Regular cardiac myocyte (primary cell): ENCODE data around the gene C6orf47. TPM values are rescaled to one million over a fixed set of nuclear protein-coding genes. Genes with fewer than 3 reads are reported as not detected.

Source experiments
- total RNA-seq: library from RNA; depleted of rRNA; stranded (reverse); fragments of >200 nt; gene quantifications from 2 replicates; pipeline ENCODE4 v1.2.3, GENCODE V29; 2014

C6orf47 gene, protein sequence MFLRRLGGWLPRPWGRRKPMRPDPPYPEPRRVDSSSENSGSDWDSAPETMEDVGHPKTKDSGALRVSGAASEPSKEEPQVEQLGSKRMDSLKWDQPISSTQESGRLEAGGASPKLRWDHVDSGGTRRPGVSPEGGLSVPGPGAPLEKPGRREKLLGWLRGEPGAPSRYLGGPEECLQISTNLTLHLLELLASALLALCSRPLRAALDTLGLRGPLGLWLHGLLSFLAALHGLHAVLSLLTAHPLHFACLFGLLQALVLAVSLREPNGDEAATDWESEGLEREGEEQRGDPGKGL
- total RNA-seq = 21.9 and 23.4 TPM in 2 replicates

DNA sequence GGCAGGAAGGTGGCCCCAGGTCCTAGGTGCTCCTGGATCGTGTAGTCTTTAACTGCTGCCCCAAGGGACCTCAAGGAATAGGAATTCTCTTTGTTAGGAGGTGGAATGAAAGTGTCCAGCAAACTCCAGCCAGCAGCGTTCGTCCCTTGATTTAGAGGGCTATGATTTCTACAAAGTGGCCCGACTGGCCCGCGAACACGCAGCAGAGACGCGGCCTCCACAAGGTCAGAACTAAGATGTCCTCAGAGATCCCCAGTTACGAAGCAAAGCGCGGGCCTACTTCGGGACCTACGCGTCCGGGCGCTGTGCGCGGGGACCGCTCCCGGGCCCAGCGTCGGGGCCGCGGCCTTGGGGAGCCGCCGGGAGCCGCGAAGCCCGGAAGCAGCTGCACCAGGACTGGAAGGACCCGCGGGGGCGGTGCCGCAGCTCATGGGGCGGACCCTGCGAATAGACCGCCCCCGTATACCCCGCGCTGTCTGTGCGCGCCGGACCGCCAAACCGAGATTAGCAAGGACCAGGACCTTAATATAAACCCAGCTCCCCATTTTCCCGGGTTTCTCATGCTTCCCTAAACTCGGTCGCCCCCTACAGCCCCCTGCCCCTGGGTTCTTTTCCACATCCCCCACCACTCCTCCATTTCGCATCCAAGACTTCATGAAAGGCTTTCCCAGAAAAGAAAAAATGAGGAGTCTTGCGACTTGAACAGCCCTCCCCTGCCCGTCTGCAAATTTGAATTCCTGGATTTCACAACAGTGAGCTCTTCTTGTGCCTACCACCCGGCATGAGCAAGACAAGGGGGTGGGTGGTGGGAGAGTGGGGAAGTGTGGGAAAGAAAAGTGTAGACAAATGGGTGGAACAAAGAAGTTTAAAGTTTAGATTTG lies at the start of gene C6orf47:
C6orf47 (minus strand) TSS at position 398 of the 881 bp plus-strand sequence. CDS start 831 bp downstream, outside the sequence.

GRCh38 chr6:31706599-31706998 lies 46.0 kb upstream of the C6orf47 start, which contains the start of gene LY6G6F:
TSS of gene LY6G6F (plus strand) at chr6:31706866. CDS start at chr6:31706907, 41 bp downstream.

GRCh38 chr6:31702819-31703716 lies 42.5 kb upstream of the C6orf47 start, which contains the start of gene ABHD16A:
TSS of gene ABHD16A (minus strand) at chr6:31703324. CDS start at chr6:31703281, 43 bp downstream.

GRCh38 chr6:31680226-31681134 lies 19.9 kb upstream of the C6orf47 start, which contains the start of gene LY6G5C:
TSS of gene LY6G5C (minus strand) at chr6:31681067. CDS start at chr6:31680373, 694 bp downstream.

GRCh38 chr6:31669676-31670075 lies 9.1 kb upstream of the C6orf47 start, which contains the start of gene LY6G5B:
TSS of gene LY6G5B (plus strand) at chr6:31669976. CDS start at chr6:31670951, 975 bp downstream.

DNA sequence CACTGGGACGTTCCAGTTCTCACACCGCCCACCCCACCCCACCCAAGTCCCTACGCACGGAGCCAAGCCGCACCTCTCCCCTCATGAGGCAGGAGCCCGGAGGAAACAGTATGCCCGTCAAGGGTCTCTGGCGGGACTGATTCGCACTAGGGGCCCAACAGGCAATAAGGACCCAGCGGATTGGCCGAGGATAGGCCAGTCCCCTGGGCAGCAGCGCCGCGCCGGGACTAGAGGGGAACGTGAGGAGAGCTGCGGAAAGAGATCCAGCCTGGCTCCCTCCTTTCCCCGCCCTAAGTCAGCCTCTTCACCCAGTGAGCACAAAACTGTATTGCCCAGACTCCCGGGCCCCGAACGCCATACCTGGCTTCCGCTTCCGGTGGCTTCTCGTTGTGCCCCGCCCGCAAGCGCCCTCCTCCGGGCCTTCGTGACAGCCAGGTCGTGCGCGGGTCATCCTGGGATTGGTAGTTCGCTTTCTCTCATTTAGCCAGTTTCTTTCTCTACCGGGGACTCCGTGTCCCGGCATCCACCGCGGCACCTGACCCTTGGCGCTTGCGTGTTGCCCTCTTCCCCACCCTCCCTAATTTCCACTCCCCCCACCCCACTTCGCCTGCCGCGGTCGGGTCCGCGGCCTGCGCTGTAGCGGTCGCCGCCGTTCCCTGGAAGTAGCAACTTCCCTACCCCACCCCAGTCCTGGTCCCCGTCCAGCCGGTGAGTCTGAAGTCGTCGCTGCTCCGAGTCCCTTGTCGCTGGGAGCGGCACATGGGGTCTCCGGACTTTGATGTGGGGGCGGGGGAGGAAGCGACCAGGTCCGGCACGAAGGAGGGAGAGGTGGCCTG lies 5.1 kb upstream of the C6orf47 start, which contains the start of gene CSNK2B:
CSNK2B (plus strand) TSS at position 580 of the 836 bp plus-strand sequence. CDS start 752 bp downstream, outside the sequence.

GRCh38 chr6:31664790-31665500 lies 4.4 kb upstream of the C6orf47 start, which contains the start of gene GPANK1:
TSS of gene GPANK1 (minus strand) at chr6:31664997. CDS start at chr6:31664478, 519 bp downstream.

DNA sequence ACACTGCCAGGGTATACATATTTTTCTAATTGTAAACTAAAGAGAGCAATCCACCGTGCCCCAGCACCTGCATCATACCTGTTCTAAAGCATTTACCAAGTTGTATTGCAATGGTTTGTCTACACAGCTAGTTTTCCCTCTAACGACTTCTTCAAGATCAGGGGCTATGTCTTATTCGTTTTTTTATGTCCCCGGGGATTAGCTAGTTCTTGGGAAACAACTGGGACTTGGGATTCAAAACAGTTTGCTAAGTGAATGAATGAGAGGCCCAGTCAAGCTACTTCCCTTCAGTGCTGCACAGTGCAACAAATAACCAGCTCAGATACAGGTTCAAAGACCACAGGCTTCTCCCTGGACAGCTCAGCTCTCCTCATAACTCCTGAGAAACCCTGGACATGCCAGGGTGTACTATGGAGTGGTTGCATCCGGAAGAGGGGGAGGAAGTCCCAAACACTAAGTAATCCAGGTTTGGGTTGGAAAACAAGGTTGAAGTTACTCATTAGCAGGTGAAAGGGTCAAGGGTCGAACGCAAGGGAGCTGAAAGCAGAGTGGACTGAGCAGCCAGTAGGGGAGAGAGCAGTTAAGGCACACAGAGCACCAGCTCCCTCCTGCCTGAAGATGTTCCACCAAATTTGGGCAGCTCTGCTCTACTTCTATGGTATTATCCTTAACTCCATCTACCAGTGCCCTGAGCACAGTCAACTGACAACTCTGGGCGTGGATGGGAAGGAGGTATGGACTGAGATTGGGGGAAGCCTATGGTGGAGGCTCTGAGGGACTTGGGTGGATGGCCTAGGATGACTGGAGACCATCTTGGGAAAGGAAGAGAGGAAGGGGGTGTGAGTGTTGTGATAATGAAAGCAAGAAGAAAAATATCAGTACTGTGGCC lies 5.0 kb downstream of the C6orf47 start, which contains the start of gene APOM:
APOM (plus strand) TSS at position 546 of the 889 bp plus-strand sequence; CDS start at position 619, 73 bp downstream.

GRCh38 chr6:31620586-31621319 lies 39.8 kb downstream of the C6orf47 start, which contains the start of gene PRRC2A:
TSS of gene PRRC2A (plus strand) at chr6:31620715. CDS start at chr6:31622790, 2,075 bp downstream.

DNA sequence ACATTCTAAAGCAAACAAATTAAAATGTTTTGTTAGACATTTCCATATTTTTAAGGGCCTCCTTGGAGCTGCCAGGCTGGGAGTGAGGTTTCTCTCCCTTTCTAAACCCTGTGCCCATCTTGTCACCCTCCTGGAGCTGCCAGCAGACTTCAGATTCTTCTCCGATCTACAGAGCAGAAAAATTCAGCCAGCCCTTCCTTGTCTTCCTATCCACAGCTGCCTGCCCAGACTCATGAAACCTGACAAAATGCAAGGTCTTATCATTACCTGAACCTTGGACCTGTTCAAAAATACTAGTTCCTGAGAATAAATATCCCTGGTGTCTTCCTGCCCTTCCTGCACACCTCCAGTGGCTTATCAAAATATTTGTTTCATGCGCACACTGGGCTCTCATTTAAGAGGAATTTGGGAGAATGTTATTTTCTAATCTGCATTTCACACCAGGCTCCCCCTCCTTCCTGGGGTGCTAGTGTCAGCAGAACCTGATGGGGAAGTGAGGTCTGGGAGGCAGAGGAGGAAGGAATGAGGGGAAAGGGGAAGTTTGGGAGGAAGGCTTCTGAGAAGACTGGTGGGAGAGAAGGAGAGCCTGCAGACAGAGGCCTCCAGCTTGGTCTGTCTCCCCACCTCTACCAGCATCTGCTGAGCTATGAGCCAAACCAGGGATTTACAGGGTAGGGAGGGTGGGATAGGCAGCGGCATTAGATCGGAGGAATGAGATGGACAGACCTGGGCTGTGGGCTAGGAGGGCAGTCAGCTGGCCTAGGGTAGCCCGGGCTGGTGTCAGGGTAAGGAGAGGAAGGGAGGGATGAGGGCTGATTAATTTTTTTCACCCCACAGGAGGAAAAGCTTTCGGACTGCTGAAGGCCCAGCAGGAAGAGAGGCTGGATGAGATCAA lies 45.6 kb downstream of the C6orf47 start, which contains the start of gene AIF1:
AIF1 (plus strand) TSS at position 551 of the 895 bp plus-strand sequence; CDS start at position 647, 96 bp downstream.

Other genes with a start within 250 kb of the C6orf47 start
- 9.0 and 20.7 TPM in 2 replicates for gene MICB, start 162.6 kb downstream of the C6orf47 start, total RNA-seq
- not detected in 2 replicates for gene MCCD1, start 131.8 kb downstream of the C6orf47 start, total RNA-seq
- 156 and 555 TPM in 2 replicates for gene DDX39B, start 118.8 kb downstream of the C6orf47 start, total RNA-seq
- gene ATP6V1G2, start 114.2 kb downstream of the C6orf47 start, total RNA-seq = 1.2 and 5.1 TPM in 2 replicates
- gene NFKBIL1, start 113.2 kb downstream of the C6orf47 start, total RNA-seq = 19.7 and 32.7 TPM in 2 replicates
- gene LTA, start 88.5 kb downstream of the C6orf47 start, total RNA-seq = not detected in 2 replicates
- not detected in 2 replicates for gene TNF, start 85.2 kb downstream of the C6orf47 start, total RNA-seq
- gene LTB, start 78.4 kb downstream of the C6orf47 start, total RNA-seq = 0.28 TPM in 1 of 2 replicates, not detected in the other
- gene LST1, start 74.5 kb downstream of the C6orf47 start, total RNA-seq = not detected in 2 replicates
- not detected in 2 replicates for gene NCR3, start 67.8 kb downstream of the C6orf47 start, total RNA-seq
- gene AIF1, start 45.5 kb downstream of the C6orf47 start, total RNA-seq = not detected in 2 replicates
- gene PRRC2A, start 40.1 kb downstream of the C6orf47 start, total RNA-seq = 19.7 and 31.1 TPM in 2 replicates
- 90.5 and 111 TPM in 2 replicates for gene BAG6, start 8.1 kb downstream of the C6orf47 start, total RNA-seq
- gene APOM, start 4.9 kb downstream of the C6orf47 start, total RNA-seq = 0.28 and 1.2 TPM in 2 replicates
- gene GPANK1, start 4.2 kb upstream of the C6orf47 start, total RNA-seq = 14.1 and 22.2 TPM in 2 replicates
- 93.0 and 140 TPM in 2 replicates for gene CSNK2B, start 5.3 kb upstream of the C6orf47 start, total RNA-seq
- gene LY6G5B, start 9.2 kb upstream of the C6orf47 start, total RNA-seq = 2.0 and 2.3 TPM in 2 replicates
- 0.38 and 1.7 TPM in 2 replicates for gene LY6G5C, start 20.3 kb upstream of the C6orf47 start, total RNA-seq
- gene ABHD16A, start 42.5 kb upstream of the C6orf47 start, total RNA-seq = 47.1 and 56.7 TPM in 2 replicates
- not detected in 2 replicates for gene LY6G6F, start 46.1 kb upstream of the C6orf47 start, total RNA-seq
- not detected in 2 replicates for gene LY6G6D, start 54.6 kb upstream of the C6orf47 start, total RNA-seq
- under 0.01 TPM in 1 of 2 replicates, not detected in the other for gene LY6G6C, start 61.0 kb upstream of the C6orf47 start, total RNA-seq
- gene MPIG6B, start 62.6 kb upstream of the C6orf47 start, total RNA-seq = 0.28 TPM in 1 of 2 replicates, not detected in the other
- gene DDAH2, start 68.5 kb upstream of the C6orf47 start, total RNA-seq = 58.1 and 70.5 TPM in 2 replicates
- 711 and 1,283 TPM in 2 replicates for gene CLIC1, start 75.8 kb upstream of the C6orf47 start, total RNA-seq
- 4.4 and 5.4 TPM in 2 replicates for gene MSH5, start 79.2 kb upstream of the C6orf47 start, total RNA-seq
- 0.19 and 0.85 TPM in 2 replicates for gene SAPCD1, start 101.9 kb upstream of the C6orf47 start, total RNA-seq
- gene VWA7, start 116.5 kb upstream of the C6orf47 start, total RNA-seq = under 0.01 TPM in 1 of 2 replicates, not detected in the other
- gene VARS1, start 135.0 kb upstream of the C6orf47 start, total RNA-seq = 32.4 and 91.3 TPM in 2 replicates
- gene LSM2, start 146.2 kb upstream of the C6orf47 start, total RNA-seq = 18.0 and 46.2 TPM in 2 replicates
- gene HSPA1L, start 154.5 kb upstream of the C6orf47 start, total RNA-seq = 1.3 and 2.8 TPM in 2 replicates
- 87.9 and 192 TPM in 2 replicates for gene HSPA1A, start 154.8 kb upstream of the C6orf47 start, total RNA-seq
- gene HSPA1B, start 167.0 kb upstream of the C6orf47 start, total RNA-seq = 119 and 235 TPM in 2 replicates
- gene NEU1, start 202.0 kb upstream of the C6orf47 start, total RNA-seq = 51.4 and 93.9 TPM in 2 replicates
- not detected in 2 replicates for gene SLC44A4, start 218.2 kb upstream of the C6orf47 start, total RNA-seq
- gene EHMT2, start 236.9 kb upstream of the C6orf47 start, total RNA-seq = 50.2 and 55.2 TPM in 2 replicates
- gene ZBTB12, start 241.3 kb upstream of the C6orf47 start, total RNA-seq = 4.2 and 4.6 TPM in 2 replicates